Measurements from ENCODE around the gene ADAP1. TPM values are rescaled to one million over a fixed set of nuclear protein-coding genes. Genes with fewer than 3 reads are reported as not detected.

ADAP1 gene
- total RNA-seq, 1 experiment from 2014 or later, result 3.1 TPM

DNA sequence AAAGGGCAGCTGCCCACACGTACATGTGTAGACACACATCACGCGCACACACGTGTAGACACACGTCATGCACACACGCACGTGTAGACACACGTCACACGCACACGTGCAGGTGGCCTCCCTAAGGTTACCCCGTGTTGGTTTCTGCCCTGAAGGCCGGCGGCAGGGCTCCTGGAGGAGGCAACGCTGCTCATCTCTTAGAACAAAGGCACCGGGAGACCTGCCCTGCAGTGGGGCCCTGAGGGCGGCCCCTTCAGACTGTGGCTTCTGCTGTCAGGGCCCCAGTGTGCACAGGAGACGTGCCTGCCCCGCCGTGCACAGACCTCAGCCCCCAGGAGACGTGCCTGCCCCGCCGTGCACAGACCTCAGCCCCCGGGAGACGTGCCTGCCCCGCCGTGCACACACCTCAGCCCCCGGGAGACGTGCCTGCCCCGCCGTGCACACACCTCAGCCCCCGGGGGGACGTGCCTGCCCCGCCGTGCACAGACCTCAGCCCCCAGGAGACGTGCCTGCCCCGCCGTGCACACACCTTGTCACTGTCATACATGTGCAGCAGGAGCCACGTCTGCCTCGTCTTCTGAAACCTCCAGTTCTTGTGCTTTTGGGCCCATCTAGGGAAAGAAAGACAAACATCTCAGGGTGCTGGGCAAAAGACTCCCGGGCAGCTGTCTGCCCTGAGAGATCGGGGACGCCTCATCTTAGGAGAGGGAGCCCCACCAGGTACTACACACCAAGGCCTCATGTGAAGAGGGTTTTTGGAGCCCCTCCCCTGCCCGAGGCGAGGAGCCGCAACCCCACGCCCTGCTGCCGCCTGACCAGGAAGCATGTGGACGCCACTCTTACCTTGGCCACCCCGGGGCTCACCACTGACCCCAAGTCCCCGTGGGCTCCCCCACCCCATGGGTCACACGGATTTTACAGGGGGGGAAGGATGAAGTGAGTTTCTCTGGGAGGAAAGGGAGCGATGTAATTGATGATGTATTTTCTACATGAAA lies 45.8 kb upstream of the ADAP1 start:
- CTCF ChIA-PET, result no interaction called here
- no peak for ATAC-seq

DNA sequence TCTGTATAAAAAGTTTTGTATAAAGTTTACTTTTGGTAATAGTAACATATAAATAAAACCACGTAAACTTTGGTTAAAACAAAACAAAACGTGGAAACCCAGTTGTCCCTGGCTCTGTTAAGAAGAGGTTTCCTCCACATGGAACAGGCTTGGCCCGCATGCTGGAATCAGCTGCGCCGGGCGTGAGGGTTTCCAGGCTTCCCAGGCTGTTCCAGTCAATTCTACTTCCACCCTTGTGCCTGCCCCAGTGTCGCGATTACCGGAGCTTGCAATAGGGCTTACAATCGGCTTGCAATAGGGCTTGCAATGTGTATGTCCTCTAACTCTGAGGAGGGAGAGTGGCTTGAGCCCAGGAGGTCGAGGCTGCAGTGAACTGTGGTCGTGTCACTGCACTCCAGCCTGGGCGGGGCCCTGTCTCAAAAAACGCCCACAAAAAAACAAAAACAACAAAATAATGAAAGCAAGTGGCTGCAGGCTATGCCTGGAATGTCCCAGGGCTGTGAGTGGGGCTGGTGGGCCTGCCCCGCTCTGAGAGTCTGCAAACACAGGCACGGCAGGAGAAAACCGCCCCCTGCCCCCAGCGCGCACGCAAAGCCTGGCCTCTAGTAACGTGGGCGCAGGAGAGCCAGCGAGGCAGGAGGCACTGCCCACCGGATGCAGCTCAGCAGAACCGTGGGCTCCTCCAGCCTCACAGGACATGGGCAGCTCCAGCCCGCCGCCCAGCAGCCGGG lies 44.8 kb upstream of the ADAP1 start:
- TF ChIP-seq TCF7L2 (IDR thresholded peaks at IDR 0.05; ENCODE audit: low read depth, low read length), result no peak
- TF ChIP-seq, protein P1, sequence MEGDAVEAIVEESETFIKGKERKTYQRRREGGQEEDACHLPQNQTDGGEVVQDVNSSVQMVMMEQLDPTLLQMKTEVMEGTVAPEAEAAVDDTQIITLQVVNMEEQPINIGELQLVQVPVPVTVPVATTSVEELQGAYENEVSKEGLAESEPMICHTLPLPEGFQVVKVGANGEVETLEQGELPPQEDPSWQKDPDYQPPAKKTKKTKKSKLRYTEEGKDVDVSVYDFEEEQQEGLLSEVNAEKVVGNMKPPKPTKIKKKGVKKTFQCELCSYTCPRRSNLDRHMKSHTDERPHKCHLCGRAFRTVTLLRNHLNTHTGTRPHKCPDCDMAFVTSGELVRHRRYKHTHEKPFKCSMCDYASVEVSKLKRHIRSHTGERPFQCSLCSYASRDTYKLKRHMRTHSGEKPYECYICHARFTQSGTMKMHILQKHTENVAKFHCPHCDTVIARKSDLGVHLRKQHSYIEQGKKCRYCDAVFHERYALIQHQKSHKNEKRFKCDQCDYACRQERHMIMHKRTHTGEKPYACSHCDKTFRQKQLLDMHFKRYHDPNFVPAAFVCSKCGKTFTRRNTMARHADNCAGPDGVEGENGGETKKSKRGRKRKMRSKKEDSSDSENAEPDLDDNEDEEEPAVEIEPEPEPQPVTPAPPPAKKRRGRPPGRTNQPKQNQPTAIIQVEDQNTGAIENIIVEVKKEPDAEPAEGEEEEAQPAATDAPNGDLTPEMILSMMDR (IDR thresholded peaks at IDR 0.05), result no peak
- TF ChIP-seq POLR2AphosphoS5 (IDR thresholded peaks at IDR 0.05; ENCODE audit: low read depth, low read length), result no peak
- no peak for TF ChIP-seq SIN3A (IDR thresholded peaks at IDR 0.05; ENCODE audit: borderline replicate concordance, insufficient read depth, low read depth, low read length)
- TF ChIP-seq, protein P2, sequence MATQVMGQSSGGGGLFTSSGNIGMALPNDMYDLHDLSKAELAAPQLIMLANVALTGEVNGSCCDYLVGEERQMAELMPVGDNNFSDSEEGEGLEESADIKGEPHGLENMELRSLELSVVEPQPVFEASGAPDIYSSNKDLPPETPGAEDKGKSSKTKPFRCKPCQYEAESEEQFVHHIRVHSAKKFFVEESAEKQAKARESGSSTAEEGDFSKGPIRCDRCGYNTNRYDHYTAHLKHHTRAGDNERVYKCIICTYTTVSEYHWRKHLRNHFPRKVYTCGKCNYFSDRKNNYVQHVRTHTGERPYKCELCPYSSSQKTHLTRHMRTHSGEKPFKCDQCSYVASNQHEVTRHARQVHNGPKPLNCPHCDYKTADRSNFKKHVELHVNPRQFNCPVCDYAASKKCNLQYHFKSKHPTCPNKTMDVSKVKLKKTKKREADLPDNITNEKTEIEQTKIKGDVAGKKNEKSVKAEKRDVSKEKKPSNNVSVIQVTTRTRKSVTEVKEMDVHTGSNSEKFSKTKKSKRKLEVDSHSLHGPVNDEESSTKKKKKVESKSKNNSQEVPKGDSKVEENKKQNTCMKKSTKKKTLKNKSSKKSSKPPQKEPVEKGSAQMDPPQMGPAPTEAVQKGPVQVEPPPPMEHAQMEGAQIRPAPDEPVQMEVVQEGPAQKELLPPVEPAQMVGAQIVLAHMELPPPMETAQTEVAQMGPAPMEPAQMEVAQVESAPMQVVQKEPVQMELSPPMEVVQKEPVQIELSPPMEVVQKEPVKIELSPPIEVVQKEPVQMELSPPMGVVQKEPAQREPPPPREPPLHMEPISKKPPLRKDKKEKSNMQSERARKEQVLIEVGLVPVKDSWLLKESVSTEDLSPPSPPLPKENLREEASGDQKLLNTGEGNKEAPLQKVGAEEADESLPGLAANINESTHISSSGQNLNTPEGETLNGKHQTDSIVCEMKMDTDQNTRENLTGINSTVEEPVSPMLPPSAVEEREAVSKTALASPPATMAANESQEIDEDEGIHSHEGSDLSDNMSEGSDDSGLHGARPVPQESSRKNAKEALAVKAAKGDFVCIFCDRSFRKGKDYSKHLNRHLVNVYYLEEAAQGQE (IDR thresholded peaks at IDR 0.05; ENCODE audit: insufficient read depth in 1 of 2, low read depth in 2 of 2, low read length in 1 of 2), result no peak
- no peak overlapping the region for H3K27ac ChIP-seq (ENCODE audit: low read length)
- no peak for ATAC-seq
- CTCF ChIA-PET, result no interaction called here
- peaks cover 9% of the 10 kb centered on the region; the same call in 1 of the 2 replicates for H3K4me1 ChIP-seq (ENCODE audit: control insufficient read depth, insufficient read depth, low read length)
- POLR2A ChIA-PET, result interaction anchor here (0.6 kb wide), 1 partner anchor 326 kb away, joined by 11 read pairs; no protein-coding TSS in a partner anchor
- no peak for DNase-seq (ENCODE audit: low read depth, low spot score)
- no peaks in the 10 kb centered on the region for H3K27me3 ChIP-seq (ENCODE audit: control insufficient read depth, insufficient read depth, low read length)
- no peaks in the 10 kb centered on the region for H3K9me3 ChIP-seq (ENCODE audit: control insufficient read depth, insufficient read depth, low read depth, low read length)
- no peak overlapping the region for H3K4me3 ChIP-seq (ENCODE audit: low read depth in 2 of 2, low read length in 2 of 2)
- intact Hi-C loops (cut with micrococcal nuclease; ENCODE audit: unreplicated experiment), result no loop called here
- in situ Hi-C loops (cut with HindIII; ENCODE audit: low pct_unique_long_range_greater_than_20kb, low sequenced_read_pairs), result no loop called here
- BruUV-seq (replicated peaks), result no TSS peak
- no peaks in the 10 kb centered on the region for H3K36me3 ChIP-seq (ENCODE audit: control insufficient read depth, insufficient read depth, low read length)

More for the DNA sequence above, 45.8 kb upstream of the ADAP1 start:
- no peak for TF ChIP-seq TCF7L2 (IDR thresholded peaks at IDR 0.05; ENCODE audit: low read depth, low read length)
- TF ChIP-seq SIN3A (IDR thresholded peaks at IDR 0.05; ENCODE audit: borderline replicate concordance, insufficient read depth, low read depth, low read length), result no peak
- no peak for TF ChIP-seq POLR2AphosphoS5 (IDR thresholded peaks at IDR 0.05; ENCODE audit: low read depth, low read length)
- TF ChIP-seq, protein P2 (IDR thresholded peaks at IDR 0.05; ENCODE audit: insufficient read depth in 1 of 2, low read depth in 2 of 2, low read length in 1 of 2), result no peak
- TF ChIP-seq, protein P1 (IDR thresholded peaks at IDR 0.05), result no peak
- H3K4me1 ChIP-seq (ENCODE audit: control insufficient read depth, insufficient read depth, low read length), result peaks cover 9% of the 10 kb centered on the region; the same call in 1 of the 2 replicates
- DNase-seq (ENCODE audit: low read depth, low spot score), result no peak
- intact Hi-C loops (cut with micrococcal nuclease; ENCODE audit: unreplicated experiment), result no loop called here
- H3K9me3 ChIP-seq (ENCODE audit: control insufficient read depth, insufficient read depth, low read depth, low read length), result no peaks in the 10 kb centered on the region
- H3K27me3 ChIP-seq (ENCODE audit: control insufficient read depth, insufficient read depth, low read length), result no peaks in the 10 kb centered on the region
- no peaks in the 10 kb centered on the region for H3K36me3 ChIP-seq (ENCODE audit: control insufficient read depth, insufficient read depth, low read length)
- no peak overlapping the region for H3K4me3 ChIP-seq (ENCODE audit: low read depth in 2 of 2, low read length in 2 of 2)
- H3K27ac ChIP-seq (ENCODE audit: low read length), result no peak overlapping the region
- in situ Hi-C loops (cut with HindIII; ENCODE audit: low pct_unique_long_range_greater_than_20kb, low sequenced_read_pairs), result no loop called here
- BruUV-seq (replicated peaks), result no TSS peak
- POLR2A ChIA-PET, result no interaction called here
